LoVo (cell line): Measurements from ENCODE around the gene SLC38A5.
"Not testable (repeated sequence)": the region's sequence is repeated elsewhere in the genome, so short reads cannot be mapped to it uniquely, and the experiment has no call there.

Experiments
- DNase-seq: peaks from one replicate; pipeline ENCODE4 v3.0.0-alpha.2; 2016; ENCODE audit warnings: low spot score

The SLC38A5 gene

DNA sequence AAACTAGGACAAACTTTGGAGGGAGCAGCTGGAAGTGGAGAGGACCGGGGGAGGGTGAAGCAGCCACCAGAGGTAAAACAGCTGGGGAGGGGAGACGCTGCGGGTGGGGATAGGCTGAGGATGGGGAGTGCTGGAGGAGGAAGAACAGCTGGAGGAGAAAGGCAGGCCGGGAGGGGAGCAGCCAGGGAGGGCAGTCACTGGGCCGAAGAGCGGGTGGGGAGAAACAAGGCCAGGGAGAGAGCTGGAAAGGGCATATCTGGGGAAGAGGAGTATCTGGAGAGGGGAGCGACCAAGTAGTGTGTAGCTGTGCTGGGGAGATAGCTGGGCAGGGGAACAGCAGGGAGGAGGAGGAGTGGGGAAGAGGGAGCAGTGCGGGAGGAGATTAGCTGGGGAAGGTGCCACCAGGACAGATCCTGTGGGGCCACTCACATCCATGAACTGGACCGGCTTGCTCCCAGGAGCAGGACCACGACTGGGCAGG, 2.7 kb downstream of the SLC38A5 start:
- no peak for DNase-seq

DNA sequence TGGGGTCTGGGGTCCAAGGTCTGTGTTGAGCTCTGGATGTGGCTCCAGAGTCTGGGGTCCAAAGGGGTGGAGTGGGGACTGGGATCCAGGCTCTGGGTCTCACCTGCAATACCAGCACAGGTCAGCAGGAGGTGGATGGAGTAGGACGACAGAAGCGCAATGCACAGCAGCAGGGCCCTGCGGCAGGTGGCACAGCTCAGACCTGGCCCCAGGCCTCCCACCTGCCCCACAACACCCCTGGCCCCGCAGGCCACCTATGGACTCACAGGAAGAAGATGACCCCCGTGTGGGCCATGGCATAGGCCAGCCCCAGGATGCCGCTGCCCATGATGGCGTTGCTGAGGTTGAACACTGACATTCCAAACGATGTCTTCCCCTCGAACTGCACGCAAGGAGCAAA, 3.4 kb downstream of the SLC38A5 start:
- no peak for DNase-seq

DNA sequence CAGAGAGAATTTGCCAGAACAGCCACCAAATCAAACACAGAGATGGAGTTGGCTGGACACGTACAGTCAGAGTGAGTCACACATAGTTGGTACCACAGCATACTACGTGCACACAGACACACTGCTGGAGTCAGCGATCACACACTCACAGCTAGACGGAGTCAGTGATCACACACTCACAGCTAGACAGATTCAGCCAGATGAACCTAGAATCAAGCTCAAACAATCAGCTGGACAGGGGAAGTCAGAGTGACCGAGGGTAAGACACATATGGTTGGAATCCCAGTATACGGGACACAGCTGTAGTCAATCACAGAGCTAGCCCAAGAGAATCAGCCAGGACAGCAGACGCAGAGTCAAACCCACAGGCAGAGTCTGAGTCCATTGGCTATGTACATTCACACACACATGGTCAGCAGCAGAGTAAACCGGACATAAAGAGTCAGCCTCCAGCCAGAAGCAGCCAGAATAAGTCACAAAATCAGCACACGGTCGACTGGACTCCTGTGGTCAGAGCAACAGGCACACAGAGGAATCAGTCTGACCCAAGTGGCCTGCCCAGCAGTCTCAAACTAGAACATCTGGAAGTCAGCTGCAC, 4.6 kb downstream of the SLC38A5 start:
- DNase-seq: no peak

DNA sequence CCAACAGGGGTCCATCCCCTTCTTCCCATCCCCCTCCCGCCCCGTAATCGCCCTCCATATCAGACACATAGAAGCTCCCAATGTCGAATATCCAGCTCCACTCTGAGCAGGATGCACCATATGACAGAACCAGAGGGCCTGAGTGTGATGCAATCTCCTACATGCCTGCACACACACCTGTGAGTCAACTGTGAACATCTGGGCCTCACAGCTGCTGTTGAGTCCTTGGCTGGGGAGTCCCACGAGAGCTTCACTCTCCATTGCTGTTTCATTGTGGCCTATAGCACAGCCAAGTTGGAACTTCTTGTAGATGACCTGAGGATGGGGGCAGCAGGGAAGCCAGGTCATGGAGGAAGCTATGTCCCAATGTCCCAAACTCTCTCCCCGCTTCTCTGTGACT, 8.2 kb downstream of the SLC38A5 start:
- no peak for DNase-seq

DNA sequence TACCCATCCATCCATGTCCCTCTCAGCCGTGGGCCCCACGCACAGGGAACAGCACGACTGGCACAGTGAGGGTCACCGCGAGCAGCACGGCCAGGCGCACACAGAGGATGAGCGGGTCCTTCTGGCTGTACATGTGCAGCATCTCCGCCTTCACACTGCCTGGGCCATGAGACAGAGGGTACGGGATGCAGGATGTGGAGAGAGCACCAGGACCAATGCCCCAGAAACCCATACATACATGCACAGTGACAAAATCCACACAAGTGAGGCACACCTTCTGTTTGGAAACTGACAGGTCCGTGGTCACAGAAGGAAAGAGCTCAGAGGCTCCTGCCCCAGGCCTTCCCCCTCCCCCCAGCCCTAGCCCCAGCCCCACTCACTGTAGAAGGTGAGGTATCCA, 9.5 kb downstream of the SLC38A5 start:
- DNase-seq: no peak

DNA sequence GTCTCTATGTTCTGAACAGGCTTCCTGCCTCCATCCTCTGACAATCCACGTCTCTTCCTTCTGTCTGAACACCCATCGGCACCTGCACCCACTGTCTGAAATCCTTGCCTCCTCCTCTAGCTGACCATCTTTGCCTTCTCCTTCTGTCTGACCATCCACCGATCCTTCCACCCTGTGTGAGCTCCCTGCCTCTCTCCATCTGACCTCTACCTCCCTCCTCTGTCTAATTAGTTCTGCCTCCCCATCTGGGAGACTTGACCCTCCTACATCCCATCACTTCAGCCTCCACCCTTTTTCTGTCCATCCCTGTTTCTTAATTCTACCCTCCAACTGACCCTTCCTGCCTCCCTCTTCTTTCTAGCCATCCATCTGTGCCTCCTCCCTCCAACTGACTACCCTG, 10.0 kb downstream of the SLC38A5 start:
- no peak for DNase-seq

DNA sequence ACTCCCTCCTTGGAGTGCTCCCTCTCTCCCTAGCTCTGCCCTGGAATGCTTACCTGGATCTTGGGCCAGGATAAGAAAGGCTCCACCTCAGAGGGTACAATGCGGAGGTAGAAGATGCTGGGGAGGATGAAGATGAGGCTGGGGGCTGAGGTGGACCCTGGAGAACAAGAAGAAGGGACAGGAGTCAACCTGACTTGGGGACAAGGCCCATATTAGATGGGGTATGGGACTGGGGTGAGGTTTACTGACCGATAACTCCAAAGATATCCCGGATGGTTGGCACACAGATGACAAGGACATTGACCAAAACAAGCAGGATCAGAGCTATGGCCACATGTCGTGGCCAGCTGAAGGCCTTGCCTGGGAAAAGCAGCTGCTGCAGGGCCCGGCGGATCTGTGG, 10.6 kb downstream of the SLC38A5 start:
- no peak for DNase-seq

DNA sequence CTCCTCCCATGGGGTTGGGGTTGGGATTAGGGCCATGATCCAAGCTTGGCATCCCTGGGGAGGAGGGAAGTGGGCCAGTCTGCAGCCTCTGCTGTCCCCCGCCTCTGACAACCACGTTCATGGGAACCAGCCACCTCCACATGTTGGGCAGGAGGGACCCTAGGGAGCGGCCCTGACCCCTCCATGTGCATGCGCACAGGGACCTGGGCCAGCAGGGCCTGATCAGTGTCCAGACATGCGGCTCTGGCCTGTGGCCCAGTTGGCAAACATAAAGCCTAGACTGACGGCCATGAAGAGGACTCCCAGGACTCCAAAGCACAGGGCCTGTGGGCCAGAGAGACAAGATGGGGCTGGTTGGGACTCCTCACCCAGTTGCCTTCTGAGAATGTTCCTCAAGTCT, 11.3 kb downstream of the SLC38A5 start:
- DNase-seq: no peak

DNA sequence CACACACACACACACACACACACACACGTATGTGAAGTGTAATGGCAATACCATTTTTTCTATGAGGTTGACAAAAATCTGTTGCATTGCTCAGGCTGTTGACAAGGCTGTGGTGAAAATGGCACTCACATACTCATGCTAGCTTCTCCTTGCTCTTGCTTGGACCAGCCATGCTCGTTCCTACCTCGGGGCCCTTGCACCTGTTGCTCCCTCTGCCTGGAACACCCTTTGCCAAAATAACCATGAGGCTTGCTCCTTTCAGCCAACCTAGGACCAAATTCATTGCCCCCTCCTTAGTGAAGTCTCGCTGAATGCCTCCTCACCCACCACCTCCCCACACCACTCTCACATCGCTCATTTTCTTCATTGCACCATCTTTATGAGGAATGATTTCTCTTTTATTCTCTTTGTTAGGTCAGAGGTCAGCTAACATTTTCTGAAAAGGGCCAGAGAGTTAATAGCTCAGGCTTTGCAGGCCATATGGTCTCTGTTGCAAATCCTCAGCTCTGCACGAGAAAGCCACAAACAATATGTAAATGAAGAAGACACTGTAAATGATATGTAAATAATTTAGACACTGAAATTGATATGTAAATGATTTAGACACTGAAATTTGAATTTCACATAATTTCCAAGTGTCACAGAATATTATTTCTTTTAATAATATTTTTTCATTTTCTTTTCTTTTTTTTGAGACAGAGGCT, 13.3 kb downstream of the SLC38A5 start:
- no peak for DNase-seq

DNA sequence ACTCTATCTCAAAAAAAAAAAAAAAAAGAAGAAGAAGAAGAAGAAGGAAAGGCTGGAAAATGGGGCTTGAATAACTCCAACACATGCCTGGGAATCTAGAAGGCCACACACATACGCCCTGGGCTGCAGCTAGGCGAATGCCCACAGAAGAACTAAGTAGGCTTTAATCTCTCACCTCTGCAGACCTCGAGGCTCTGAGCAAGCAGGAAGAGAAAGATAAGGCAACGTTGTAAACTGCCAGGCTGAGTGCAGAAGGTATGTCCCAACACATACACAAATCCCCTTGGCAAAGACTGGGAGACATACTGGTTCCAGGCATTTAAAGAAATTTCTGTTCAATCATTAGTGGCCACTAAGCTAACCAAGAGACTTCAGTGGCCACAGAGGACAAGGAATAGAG, 18.4 kb downstream of the SLC38A5 start:
- no peak for DNase-seq

DNA sequence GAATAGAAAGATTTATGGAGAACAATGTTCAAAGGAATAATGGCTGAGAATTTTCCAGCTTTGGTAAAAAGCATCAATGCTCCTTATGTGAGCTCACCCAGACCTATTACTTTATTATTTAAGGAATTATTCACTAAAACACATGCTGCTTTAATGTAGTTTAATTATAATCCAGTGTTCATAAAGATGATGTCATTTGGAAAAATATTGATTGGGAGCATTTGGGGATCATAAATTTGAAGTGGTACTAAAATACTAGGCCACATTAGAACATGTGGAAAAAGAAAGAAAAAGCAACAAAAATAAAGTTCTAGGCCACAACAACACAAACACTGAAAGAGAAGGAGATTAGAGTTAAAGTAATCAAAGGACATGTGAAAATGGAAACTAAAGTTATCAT, 20.0 kb downstream of the SLC38A5 start:
- no peak for DNase-seq

DNA sequence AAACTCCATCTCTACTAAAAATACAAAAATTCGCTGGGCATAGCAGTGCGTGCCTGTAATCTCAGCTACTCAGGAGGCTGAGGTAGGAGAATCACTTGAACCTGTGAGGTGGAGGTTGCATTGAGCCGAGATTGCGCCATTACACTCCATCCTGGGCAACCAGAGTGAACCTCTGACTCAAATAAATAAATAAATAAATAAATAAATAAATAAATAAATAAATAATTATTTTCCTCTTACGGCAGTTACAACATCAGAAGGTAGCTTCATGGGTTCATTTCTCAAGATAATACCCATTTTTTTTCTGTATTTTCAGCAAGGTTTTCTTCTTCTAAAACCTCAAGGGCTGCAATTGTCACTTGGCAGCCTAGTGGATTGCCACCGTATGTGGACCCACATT, 22.9 kb downstream of the SLC38A5 start:
- DNase-seq: not testable (repeated sequence)

DNA sequence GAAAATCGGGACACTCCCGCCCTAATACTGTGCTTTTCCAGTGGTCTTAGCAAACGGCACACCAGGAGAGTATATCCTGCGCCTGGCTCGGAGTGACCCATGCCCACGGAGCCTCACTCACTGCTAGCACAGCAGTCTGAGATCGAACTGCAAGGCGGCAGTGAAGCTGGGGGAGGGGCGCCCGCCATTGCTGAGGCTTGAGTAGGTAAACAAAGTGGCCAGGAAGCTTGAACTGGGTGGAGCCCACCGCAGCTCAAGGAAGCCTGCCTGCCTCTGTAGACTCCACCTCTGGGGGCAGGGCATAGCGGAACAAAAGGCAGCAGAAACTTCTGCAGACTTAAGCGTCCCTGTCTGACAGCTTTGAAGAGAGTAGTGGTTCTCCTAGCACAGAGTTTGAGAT, 36.3 kb downstream of the SLC38A5 start:
- DNase-seq: not testable (repeated sequence)

DNA sequence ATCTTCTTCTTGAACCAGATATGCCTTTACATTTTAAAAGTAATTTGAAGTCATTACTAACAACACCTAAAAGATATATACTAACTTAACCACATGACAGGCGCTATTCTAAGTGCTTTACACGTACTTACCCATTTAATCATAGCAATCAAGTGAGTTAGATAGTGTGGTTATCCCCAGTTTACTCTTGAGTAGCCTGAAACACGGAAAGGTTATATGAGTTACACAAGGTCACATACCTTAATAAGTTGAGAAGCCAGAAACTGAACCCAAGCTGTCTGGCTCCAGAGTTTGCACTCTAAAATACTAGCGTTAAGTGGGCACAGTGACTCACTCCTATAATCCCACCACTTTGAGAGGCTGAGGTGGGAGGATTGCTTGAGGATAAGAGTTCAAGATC, 39.9 kb downstream of the SLC38A5 start:
- not testable (repeated sequence) for DNase-seq

DNA sequence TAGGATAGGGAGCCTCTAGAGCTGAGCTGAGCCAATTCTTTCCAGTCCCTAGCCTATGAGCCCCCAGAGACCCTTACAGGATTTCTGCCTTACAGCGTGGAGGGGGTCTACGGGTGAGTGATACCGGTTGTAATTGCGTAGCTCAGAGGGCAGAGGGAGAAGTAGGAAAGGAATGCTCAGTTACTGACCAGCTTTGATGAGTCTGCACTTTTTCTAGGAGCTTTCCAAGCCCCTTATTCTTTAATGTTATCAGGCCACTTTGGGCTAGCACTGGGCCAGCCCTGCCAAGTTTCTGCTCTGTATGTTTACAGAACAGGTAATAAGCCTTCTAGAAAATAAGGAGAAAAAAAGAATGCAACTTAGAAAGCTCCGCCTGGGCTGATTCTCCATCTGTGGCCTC, 40.5 kb downstream of the SLC38A5 start:
- not testable (repeated sequence) for DNase-seq

DNA sequence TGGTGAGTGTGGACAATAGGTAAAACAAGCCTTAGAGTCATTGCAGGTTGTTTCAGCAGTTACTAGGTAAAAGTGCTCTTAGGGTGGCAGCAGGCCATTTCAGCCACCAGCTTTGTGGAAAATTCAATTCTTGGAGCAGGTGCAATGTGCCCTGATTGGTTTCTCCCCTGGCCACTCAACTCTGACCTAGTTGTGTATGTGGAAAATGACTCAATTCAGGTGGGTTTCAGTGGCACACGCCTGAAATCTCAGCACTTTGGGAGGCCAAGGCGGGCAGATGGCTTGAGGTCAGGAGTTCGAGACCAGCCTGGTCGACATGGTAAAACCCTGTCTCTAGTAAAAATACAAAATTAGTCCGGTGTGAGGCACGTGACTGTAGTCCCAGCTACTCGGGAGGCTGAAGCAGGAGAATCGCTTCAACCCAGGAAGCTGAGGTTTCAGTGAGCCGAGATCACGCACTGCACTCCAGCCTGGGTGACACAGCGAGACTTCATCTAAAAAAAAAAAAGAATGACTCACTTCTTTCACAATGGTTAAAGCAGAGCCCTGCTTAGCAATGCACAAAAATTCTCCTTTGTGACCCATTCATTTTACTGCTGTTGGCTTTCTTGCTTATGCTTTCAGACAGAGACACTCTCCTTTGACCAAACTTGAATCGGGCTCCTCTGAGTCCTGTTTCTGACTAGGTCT, 42.9 kb downstream of the SLC38A5 start:
- DNase-seq: not testable (repeated sequence)

DNA sequence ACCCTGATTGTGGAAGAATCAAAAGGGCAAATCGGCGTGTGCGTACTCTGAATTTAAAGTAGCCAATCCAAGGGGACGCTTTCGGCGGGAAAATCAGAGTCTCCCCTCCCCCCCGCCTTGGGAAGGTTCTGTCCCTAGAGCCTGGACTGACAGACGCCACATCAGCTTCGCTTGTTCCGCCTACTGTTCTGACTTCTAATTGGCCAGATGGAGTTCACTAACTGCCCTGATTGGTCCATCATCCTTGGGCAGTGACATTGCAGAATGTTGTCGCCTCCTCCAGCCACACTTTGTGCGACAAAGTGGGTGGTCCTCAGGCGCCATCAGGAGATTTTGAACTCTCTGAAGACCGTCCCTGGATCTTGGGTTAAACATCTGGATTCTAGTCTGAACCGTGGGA, 58.2 kb downstream of the SLC38A5 start, which contains the start of gene SSX4B:
Gene SSX4B (minus strand): TSS at position 101 of the 400 bp plus-strand sequence. CDS start 588 bp downstream, outside the sequence.
- DNase-seq: not testable (repeated sequence)
